ENCODE measurements around the gene TDO2.
"Not testable (repeated sequence)": the region's sequence is repeated elsewhere in the genome, so short reads cannot be mapped to it uniquely, and the experiment has no call there.

The TDO2 gene

DNA sequence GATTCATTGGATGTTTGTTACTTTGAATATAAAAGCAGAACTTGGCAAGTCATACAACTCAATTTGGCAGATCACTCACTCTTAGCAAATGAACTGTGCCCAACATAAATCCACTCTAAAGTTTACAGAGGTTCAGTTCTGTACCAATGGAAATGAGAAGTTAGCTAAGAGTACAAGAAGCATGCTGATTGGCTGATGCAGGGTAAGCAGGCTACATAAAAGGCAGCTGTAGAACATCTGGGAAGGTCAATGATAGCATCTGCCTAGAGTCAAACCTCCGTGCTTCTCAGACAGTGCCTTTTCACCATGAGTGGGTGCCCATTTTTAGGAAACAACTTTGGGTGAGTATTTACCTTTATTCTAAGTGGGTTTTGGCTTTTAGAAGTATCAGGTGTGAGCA, at the start of gene TDO2:
Gene TDO2, plus strand, starts transcription at position 244 of the 400 bp plus-strand sequence. Its CDS starts 63 bp downstream, at position 307.
- DNase-seq: no peak

DNA sequence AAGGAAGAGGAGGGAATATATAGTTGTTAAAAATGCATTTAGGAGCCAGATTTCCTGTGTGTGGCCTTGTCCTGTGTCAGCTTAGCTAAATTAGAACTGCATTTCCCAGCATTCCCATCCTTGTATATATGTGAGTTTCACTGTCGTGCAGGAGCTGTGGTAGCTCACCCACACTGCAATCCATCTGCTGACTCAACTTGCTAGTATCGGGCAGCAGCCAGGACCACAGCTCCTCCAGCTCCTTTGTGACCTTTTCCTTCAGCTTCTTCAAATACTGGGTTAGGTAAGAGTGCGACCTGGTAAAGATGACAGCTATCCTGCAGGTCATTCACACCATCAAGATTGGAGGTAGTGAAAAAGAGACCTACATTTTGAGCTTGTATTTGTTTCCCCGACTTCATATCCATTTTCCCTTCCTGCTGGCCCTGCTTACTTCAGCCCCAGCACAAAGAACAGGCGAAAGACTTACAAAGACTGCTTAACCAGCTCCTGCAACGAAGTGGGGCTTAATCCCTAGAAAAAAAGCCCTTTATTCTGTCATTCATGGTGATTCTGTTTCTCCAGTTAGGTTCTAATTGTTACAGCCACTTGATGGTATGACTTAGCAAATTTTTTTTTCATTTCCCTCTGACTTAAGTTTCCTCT, 48.8 kb upstream of the TDO2 start:
- no peak for DNase-seq

DNA sequence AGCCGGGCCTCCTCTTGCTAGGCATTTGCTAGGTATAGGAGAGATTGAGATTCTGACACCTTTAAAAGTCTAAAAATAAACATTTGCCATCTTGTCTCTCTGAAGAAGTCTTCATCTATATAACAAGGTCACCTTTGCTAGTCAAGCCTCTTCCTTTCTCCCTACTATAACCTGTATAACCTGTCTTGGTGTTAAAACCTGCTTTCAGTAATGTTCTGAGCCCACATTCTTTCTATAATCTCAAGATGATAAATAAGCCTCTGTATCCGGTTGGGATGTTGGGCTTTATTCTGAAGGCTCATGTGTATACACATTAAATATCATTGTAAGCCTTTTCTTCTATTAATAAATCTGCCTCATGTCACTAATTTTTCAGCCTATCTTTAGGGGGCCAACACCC, 47.6 kb upstream of the TDO2 start:
- no peak for DNase-seq

DNA sequence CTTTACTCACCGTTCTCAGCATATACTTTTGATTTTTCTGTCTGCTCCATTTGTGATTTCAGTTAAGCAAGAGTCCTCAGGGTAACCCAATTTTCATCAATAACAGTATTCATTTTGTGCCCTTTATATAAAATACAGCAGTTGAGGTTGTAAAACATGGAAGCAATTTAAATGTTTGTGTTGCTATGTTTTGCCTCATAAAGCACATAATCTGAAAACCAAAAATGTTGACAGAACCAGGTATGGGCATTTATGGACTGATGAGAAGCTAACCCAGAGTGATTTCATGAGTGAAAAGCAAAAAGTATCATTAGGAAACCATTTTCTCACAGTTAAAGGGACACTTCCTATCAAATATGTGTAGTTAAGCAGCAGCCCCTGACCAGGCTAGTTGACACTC, 37.3 kb upstream of the TDO2 start, which contains the start of gene ASIC5:
Gene ASIC5, minus strand, starts transcription at position 101 of the 400 bp plus-strand sequence. Its CDS starts 51 bp downstream, at position 50.
- no peak for DNase-seq

DNA sequence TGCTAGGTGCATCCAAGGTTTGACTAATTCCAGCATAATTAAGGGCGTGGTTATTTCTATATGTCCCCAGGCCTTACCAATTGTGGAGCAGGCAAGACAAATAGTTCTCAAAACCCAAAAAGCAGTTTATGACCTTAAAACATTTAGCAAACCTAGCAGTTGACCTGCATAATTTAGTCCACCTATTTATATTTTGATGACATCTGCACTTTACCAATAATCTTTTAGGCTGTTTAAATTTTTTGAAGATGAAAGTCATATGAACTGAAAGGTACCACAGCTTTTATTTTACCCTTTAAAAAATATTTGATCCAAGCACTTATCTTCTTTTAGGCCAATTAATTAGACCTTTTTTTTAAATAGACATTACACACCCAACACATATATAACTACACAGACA, 27.6 kb upstream of the TDO2 start:
- no peak for DNase-seq

DNA sequence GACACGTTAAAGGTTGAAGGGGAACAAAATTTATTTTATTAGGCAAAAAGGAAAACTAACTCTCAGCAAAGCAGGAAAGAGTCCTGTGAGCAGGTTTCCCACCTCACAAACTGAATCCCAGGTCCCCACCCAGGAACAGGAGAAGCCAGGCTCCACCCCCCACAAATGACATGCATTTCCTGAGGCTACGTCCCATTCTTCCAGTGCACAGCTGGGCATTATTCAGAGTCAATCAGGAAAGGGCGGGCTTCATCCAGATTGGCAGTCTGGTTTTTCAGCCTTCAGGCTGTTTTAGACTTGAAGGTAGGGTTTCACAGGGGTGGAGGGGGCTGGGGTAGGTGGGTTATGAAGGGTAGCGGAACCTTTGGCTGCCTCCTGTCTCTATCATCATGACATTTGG, 25.5 kb upstream of the TDO2 start:
- no peak for DNase-seq

DNA sequence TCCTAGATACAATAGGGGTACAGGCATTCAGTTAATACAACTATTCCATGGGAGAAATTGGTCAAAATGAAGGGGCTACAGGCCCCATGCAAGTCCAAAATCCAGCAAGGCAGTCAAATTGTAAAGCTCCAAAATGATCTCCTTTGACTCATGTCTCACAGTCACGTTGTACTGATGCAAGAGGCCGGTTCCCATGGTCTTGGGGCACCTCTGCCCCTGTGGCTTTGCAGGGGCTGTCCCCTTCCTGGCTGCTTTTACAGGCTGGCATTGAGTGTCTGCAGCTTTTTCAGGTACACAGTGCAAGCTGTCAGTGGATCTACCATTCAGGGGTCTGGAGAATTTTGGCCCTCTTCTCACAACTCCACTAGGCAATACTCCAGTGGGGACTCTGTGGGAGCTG, 24.9 kb upstream of the TDO2 start:
- no peak for DNase-seq

DNA sequence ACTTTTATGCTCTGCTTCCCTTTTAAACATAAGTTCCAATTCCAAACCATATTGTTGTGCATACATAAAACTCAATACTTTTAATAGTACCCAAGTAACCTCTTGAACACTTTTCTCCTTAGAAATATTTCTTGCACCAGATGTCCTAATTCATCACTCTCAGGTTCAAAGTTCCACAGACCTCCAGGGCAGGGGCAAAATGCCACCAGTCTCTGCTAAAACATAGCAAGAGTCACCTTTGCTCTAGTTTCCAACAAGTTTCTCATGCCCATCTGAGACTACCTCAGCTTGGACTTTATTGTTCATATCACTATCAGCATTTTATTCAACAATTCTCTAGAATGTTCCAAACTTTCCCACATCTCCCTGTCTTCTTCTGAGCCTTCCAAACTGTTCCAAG, 23.7 kb upstream of the TDO2 start:
- DNase-seq: no peak

DNA sequence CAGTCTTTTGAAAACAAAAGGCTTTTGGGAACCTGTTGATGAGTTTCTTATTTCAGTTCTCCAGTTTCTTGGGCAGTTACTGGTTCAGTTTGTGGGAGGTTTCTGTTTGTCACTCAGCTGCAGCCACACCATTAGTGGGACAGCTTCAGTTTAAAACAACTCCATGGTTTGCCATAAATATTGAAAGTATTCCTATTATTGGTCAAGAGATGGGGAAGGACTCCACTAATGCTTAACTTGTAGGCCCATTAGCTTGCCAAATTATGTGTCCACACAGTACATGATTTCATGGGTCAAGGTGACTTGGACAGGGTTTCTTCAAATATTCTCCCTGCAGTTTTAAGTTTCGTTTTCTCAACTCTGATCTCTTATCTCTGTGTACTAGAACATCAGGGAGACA, 21.9 kb upstream of the TDO2 start:
- no peak for DNase-seq

DNA sequence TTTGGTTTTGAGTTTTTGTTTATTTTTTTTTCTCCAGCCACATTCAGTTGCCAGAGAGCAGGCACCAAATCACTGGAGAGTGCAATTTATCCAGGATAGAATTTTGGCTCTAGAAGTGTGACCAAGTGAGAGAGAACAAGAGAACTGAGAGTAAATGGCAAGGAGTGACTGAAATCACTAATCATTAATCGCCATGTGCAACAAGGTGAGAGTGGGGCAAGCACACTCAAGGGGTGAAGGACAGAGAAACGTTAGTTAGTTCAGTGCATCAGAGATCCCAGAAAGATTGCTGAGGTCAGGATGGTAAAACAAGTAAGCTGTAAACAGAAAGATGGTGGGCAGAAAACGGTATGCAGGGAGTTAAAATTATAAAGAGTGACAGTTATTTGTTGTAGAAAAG, 19.6 kb upstream of the TDO2 start:
- no peak for DNase-seq

DNA sequence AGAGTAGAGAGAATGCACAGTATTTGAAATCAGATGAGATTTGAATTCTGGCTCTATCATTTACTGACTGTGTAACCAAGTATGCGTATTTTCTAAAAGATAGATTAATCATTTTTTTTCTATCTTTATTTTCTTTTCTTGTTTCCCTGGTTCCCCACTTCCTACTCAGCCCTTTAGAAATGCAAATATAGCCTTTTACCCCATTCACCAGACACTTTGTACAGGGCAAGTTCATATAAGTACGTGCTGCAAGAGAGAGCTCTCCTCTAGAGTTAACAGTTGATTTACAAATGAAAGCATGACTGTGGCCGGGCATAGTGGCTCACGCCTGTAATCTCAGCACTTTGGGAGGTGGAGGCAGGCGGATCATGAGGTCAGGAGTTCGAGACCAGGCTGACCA, 17.8 kb upstream of the TDO2 start:
- DNase-seq: no peak

DNA sequence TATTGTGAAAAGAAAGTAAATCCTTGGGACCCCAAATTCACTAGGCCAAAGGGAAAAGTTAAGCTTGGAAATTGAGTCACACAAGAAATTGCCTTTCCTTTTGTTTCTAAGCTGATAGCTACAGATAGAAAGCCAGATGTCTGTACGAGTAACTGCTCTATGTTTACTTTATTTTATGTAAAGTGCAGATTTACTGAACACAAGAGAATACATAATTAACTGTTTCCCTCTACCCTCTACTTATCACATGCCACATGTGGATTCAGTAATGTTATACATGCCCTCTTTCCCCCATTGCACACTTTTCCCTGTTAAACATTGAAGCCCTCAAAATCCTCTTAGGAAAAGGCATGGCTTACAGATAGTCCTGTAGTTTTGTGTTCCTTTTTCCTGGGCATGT, 16.5 kb upstream of the TDO2 start:
- no peak for DNase-seq

DNA sequence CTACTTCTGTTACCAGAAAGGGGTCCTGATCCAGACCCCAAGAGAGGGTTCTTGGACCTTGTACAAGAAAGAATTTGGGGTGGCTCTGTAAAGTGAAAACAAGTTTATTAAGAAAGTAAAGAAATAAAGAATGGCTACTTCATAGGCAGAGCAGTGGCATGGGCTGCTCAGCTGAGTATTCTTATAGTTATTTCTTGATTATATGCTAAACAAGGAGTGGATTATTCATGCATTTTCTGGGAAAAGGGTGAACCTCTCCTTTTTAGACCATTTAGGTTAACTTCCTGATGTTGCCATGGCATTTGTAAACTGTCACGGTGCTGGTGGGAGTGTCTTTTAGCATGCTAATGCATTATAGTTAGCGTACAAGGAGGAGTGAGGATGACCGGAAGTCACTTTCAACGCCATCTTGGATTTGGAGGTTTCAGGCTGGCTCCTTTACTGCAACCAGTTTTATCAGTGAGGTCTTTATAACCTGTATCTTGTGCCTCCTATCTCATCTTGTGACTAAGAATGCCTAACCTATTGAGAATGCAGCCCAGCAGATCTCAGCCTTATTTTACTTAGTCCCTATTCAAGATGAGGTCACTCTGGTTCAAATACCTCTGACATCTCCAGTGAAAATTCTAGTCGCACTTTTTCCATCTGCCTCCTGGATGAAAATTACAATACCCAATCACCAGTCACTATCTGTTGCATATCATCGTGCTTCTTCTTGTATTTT, 15.5 kb upstream of the TDO2 start:
- no peak for DNase-seq

DNA sequence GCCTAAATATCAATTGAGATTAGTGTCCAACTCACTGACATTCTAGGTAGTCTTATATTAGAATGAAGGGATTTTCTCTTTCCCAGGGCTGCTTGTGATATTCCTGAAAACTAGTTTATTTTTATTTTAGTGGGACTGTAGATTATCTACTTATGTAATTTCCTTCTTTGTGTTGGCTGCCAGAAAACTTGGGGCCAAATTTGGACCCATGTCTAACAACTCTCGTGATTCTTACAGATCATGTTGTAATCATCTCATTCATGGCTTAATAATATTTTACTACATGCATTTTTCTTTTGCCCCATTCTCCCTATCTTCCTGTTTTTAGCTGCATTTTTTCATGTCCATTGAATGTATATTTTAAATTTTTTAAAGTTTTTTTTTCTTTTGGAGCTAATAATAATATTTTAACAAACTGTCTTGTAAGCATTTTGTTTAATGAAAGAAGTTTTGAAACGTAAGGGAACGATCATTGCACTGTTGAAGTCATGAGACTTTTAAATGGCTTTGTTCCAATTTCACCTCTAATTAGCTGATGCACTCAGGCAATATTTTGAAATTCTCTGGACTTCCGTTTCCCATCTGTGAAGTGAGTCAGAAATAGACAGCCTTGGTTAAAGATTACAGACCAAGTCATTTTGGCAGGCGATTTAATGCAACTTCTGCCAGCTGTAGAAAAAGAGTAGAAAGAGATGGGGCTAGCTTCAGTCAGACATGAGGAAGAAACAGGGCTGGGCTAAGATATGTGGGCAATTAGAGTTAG, 14.3 kb upstream of the TDO2 start:
- no peak for DNase-seq

DNA sequence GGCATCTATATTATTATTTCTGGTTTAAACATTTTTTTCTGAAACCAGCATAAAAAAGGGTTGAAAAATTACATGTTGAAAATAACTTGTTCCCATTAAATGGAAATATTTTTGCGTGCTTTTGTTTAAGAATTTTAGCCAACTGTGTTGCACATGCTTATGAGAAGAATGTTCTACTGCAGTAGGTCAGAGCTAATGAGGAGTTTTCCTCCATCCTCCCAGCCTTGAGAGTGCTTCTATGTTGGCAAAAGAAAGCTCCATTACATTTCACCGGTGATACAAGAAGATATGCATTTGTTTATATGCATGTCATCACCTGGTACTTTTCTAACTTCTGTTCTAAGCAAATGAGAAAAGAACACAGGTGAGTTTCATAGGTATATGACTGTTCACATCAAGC, 13.6 kb upstream of the TDO2 start:
- no peak for DNase-seq

DNA sequence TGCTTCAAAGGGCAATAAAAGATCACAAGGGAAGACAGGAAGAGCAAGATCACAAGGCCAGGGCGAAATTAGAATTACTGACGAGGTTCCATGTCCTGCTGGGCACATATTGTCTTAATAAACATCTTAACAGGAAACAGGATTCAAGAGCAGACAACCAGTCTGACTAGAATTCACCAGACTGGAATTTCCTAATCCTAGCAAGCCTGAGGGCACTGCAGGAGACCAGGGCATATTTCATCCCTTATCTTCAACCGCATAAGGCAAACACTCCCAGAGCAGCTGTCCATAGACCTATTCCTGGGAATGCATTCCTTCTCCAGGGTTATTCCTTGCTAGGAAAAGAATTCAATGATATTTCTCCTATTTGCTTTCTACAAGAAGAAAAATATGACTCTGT, 12.4 kb upstream of the TDO2 start:
- DNase-seq: no peak

DNA sequence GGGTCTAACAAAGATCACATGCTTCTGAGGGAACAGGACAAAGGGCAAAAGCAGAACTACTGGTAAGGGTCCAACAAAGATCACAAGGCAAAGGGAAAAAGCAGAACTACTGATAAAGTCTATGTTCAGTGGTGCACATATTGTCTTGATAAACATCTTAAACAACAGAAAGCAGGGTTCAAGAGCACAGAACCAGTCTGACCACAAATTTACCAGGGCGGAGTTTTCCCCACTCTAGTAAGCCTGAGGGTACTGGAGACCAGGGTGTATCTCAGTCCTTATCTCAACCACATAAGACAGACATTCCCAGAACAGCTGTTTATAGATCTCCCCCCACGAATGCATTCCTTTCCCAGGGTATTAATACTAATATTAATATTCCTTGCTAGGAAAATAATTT, 5.1 kb upstream of the TDO2 start:
- not testable (repeated sequence) for DNase-seq

DNA sequence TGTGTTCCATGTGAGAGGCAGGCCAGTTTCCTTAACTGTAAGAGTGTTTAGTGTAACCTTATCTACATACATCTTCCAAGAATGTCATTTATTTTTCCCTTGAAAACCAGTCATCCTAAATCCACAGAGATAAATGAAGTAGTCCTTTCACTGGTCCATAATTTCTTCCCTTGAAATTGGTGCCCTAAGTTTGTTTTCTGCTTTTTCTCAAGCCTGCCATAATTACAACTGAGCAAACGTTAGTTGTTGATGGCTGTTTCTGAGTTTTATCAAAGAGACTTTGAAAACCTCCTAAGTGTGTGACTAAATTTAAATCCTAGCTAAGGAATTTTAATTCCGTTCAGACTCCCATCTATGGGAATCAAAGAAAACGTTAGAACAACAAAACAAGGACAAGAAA, 3.6 kb upstream of the TDO2 start:
- DNase-seq: no peak

DNA sequence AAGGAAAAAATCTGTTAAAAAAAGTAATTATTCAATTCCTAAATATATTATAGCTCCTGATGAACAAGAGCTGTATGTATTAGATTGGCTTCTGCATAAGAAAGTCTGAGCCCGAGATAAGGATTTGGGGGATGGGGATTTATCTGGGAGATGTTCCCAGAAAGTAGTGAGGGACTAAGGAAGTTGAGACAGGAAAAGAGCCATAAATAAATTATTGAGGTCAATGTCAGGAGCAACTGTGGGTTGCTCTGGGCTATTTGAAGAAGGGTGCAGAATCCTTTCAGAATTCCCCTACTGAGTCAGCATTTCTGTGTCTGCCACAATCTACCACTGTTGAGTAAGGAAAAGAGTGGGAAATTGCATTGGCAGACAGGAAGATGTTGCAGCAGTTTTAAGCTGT, 3.1 kb upstream of the TDO2 start:
- no peak for DNase-seq

DNA sequence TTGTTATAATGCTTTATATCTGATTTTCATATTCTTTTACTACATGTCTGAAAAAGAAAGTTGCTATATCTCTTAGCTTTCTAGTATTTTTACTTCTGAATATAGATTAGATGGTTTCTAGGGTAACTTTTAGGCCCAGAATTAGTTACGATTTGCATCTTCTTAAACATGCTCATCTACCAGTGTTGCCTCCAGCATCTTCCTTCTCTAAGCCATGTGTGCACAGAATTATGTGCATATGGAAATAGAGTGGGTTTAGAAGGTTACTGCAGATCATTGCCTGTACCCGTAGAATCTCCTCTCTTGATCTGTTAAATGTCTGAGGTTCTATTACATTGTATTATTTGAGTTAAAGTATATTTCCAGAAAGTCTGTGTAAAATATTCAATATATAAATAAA, 2.5 kb upstream of the TDO2 start:
- DNase-seq: no peak

DNA sequence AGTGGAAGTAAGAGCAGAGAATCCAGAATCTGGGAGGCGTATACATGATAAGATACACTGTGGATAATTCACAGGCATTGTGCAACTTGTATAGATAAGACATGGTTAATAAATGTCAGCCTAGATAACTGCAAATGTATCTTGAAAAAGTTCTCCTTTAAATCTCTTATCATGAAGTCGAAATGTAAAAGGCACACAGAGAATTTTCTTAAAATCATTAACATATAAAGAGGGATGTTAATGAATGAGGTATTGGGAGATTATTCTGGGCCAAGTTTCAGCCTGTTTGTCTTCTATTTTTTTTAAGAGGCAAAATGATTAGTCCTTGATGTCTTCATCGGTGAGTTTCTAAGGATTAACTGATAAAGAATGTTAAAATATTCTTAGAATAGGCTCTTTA, 835 bp downstream of the TDO2 start:
- DNase-seq: no peak

DNA sequence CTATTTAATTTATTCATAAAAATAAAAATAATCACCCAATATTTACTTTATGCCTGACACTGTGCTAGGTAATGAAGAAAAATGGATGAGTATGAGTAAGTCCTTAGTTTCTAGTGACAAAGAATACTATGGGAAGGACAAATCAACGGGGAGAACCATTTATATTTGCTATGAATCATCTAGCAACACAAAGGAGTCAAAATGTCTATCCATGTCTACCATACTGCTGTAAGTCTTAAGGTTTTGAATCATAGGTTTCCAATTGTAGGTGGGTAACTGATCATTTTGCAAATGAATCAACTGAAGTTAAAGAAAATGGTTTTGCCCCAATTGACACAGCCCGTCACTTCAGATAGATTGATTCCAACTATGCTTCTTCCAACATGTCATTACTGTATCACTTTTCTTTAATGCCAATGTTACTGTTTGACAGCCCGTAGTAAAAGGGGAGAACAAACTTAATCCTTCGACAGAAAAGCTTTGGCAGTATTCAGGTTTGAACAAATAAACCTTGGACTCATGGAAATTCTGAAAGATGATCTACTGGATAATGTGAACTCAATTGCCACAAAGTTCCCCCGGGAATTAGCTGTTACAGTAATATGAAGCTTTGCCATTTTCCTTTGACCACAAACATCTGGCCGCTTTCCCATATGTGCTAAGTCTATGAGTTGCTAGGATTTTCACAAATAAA, 3.2 kb downstream of the TDO2 start:
- no peak for DNase-seq

DNA sequence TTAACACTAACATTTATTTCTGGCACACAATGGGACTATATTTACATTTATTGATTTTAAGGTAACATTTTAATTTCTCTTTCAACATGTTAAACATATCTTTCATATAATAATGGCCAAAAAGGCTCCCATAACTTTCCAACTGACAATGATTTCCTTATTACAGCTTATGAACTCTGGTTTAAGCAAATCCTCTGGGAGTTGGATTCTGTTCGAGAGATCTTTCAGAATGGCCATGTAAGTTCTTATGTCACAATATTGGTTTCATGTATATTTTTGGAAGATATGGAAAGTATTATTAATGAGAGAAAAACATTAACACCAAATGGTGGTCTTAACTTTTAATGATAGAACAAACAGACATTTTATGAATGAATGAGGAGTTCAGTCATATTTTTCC, 4.1 kb downstream of the TDO2 start:
- DNase-seq: no peak
